ENCODE data around the gene RHOT2.

RHOT2 gene

DNA sequence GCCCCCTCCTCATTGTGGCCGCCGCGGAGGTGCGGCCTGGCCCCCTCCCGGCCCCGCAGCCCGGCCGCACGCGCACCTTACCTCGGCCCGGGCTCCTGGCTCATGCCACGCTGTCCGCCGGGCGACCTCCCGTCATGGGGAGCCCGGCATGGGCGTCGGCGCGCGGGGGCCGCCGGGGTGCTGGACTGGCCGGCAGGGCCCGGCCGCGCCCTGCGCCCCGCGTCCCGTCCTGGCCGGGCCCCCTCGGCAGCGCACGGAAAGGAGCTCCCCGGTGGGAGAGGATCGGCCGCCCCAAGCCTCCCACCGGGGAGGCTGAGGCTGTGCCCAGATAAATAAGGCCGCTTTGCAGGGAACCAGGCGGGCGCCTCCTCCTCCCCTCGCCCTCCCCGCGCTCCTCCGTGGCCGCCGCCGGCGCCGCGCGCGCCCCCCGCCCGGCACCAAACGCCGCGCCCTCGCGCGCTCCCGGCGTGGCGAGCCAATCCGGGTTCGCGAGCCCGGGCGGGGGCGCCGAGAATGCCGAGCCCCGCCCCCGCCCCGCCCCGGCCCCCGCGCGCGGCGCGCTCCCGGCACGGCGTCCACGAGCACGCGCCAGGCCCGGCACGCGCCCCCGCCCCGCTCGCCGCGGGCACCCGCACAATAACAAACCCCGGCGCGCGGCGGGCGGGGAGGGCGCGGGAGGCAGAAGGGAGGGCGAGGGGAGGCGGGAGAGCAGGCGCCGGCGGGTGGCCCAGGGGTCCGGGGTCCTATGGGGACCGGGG lies 37.7 kb downstream of the RHOT2 start, which contains the start of gene FBXL16:
Gene FBXL16, minus strand, starts transcription at position 371 of the 758 bp plus-strand sequence. CDS start 8,396 bp downstream, outside the sequence.
- no peak for FAIRE-seq
- TF ChIP-seq SPI1 (IDR thresholded peaks at IDR 0.05; ENCODE audit: low read depth, low read length): no peak
- TF ChIP-seq POLR2A (IDR thresholded peaks at IDR 0.05; ENCODE audit: low read depth, low read length): no peak
- no peak for TF ChIP-seq POLR2AphosphoS5 (IDR thresholded peaks at IDR 0.05; ENCODE audit: low read depth, low read length)
- no peak for TF ChIP-seq TAF1 (IDR thresholded peaks at IDR 0.05; ENCODE audit: low read depth, low read length)
- no peak for TF ChIP-seq PAX5 (IDR thresholded peaks at IDR 0.05; ENCODE audit: insufficient read depth, low read length, severe bottlenecking)
- TF ChIP-seq POU2F2 (IDR thresholded peaks at IDR 0.05; ENCODE audit: low read depth, low read length): no peak

DNA sequence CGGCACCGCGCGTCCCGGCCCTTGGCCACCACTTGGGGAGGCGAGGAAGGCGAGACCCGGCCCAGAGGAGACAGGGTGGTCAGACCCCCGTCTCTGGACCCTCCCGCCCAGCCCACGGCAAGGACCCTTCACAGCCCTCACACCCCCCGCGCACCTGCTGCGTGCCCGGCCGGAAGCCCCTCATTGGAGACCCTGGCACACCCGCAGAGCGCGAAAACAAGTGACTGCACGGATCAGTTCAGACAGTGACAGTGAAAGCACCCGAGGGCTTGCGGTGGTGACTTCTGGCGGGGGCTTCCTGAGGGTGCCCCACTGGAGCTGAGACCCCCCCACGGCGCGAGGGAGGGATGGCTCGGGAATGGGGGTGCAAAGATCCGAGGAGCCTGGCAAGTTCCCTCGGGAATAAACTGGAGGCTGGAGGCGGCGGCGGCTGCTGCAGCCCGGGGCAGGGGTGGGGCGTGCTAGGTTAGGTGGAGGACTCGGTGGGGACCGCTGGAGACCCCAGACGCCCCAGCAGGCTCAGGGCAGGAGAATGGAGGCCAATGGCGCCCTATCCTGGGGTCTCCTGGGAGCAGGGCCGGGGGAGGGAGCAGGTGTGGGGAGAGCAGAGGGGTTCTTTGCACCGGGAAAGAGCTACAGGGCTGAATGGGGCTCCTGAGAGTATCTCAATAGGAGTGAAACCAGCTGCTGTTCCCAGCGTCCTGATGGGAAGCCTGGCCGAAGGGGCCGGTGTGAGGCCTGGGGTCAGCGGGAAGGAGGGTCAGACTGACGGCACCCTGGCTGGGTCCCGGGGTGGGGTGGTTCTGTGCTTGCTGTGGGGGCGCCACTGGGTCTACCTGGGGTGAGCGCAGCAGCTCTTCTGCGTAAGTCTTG lies 38.5 kb downstream of the RHOT2 start:
- DNase-seq (ENCODE audit: insufficient read length, low spot score) (no peak), FAIRE-seq (no peak)
- TF ChIP-seq SPI1 (IDR thresholded peaks at IDR 0.05; ENCODE audit: low read depth, low read length) (no peak), PAX5 (IDR thresholded peaks at IDR 0.05; ENCODE audit: insufficient read depth, low read length, severe bottlenecking) (no peak), POLR2AphosphoS5 (IDR thresholded peaks at IDR 0.05; ENCODE audit: low read depth, low read length) (no peak), POLR2A (IDR thresholded peaks at IDR 0.05; ENCODE audit: low read depth, low read length) (no peak), POU2F2 (IDR thresholded peaks at IDR 0.05; ENCODE audit: low read depth, low read length) (no peak), TAF1 (IDR thresholded peaks at IDR 0.05; ENCODE audit: low read depth, low read length) (no peak)

More for the DNA sequence above, 37.7 kb downstream of the RHOT2 start, which contains the start of gene FBXL16:
- no peak for DNase-seq (ENCODE audit: insufficient read length, low spot score)

DNA sequence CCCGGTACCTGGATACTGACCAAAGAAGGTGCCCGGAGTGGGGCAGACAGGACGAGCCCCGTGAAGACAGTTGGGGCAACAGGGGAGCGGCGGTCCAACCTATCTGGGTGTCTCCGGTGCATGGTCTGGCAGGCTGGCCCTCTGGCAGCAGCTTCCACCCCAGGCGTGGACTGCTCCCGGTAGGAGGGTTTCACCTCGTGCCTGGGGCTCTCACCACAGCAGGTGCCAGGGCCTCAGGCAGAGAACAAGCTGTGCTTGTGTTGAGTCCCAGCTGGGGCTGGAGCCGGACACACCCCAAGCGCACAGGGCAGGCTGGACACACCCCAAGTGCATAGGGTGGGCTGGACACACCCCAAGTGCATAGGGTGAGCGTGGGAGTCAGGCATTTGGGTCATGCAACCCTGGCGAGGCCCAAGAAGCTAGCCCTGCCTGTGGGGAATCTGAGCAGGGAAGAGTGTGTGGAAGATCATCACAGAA lies 39.2 kb downstream of the RHOT2 start:
- DNase-seq (ENCODE audit: insufficient read length, low spot score) (no peak), FAIRE-seq (no peak)
- TF ChIP-seq PAX5 (IDR thresholded peaks at IDR 0.05; ENCODE audit: insufficient read depth, low read length, severe bottlenecking) (no peak), TAF1 (IDR thresholded peaks at IDR 0.05; ENCODE audit: low read depth, low read length) (no peak), POLR2A (IDR thresholded peaks at IDR 0.05; ENCODE audit: low read depth, low read length) (no peak), SPI1 (IDR thresholded peaks at IDR 0.05; ENCODE audit: low read depth, low read length) (no peak), POLR2AphosphoS5 (IDR thresholded peaks at IDR 0.05; ENCODE audit: low read depth, low read length) (no peak), POU2F2 (IDR thresholded peaks at IDR 0.05; ENCODE audit: low read depth, low read length) (no peak)

DNA sequence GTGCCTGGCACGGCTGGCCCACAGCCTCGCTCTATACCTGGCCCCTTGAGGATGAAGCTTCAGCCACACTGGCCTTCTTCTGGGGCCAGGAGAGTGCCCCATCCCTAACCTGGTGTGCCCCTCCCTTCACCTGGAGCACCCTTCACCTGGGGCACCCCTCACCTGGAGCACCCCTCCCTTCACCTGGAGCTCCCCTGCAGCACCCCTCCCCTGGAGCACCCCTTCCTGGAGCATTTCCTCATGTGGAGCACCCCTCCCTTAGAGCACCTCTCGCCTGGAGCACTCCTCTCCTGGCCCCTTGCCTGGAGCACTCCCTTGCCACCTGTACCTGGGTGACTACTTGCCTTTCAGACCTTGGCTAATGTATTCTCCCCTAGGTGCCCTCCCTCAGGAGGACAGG lies 40.1 kb downstream of the RHOT2 start:
- FAIRE-seq: no peak
- TF ChIP-seq PAX5 (IDR thresholded peaks at IDR 0.05; ENCODE audit: insufficient read depth, low read length, severe bottlenecking): no peak
- TF ChIP-seq POLR2A (IDR thresholded peaks at IDR 0.05; ENCODE audit: low read depth, low read length): no peak
- no peak for TF ChIP-seq TAF1 (IDR thresholded peaks at IDR 0.05; ENCODE audit: low read depth, low read length)
- TF ChIP-seq POU2F2 (IDR thresholded peaks at IDR 0.05; ENCODE audit: low read depth, low read length): no peak
- no peak for TF ChIP-seq SPI1 (IDR thresholded peaks at IDR 0.05; ENCODE audit: low read depth, low read length)
- no peak for TF ChIP-seq POLR2AphosphoS5 (IDR thresholded peaks at IDR 0.05; ENCODE audit: low read depth, low read length)

DNA sequence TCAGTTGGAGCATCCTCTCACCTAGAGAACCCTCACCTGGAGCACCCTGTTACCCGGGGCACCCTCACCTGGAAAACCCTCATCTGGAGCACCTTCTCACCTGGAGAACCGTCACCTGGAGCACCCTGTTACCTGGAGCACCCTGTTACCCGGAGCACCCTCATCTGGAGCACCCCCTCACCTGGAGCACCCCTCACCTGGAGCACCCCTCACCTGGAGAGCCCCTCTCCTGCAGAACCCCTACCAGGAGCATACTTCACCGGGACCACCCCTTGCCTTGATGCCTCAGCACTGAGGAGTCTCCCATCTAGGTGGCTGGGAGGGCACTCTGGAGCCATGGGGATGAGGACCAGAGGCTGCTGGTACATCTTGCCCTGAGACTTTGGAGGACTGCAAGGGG lies 41.0 kb downstream of the RHOT2 start:
- no peak for TF ChIP-seq SPI1 (IDR thresholded peaks at IDR 0.05; ENCODE audit: low read depth, low read length)
- TF ChIP-seq PAX5 (IDR thresholded peaks at IDR 0.05; ENCODE audit: insufficient read depth, low read length, severe bottlenecking): no peak
- TF ChIP-seq POU2F2 (IDR thresholded peaks at IDR 0.05; ENCODE audit: low read depth, low read length): no peak
- no peak for TF ChIP-seq POLR2A (IDR thresholded peaks at IDR 0.05; ENCODE audit: low read depth, low read length)
- no peak for TF ChIP-seq POLR2AphosphoS5 (IDR thresholded peaks at IDR 0.05; ENCODE audit: low read depth, low read length)
- no peak for TF ChIP-seq TAF1 (IDR thresholded peaks at IDR 0.05; ENCODE audit: low read depth, low read length)
- DNase-seq (ENCODE audit: insufficient read length, low spot score): no peak
- no peak for FAIRE-seq

More for the DNA sequence above, 40.1 kb downstream of the RHOT2 start:
- no peak for DNase-seq (ENCODE audit: insufficient read length, low spot score)

DNA sequence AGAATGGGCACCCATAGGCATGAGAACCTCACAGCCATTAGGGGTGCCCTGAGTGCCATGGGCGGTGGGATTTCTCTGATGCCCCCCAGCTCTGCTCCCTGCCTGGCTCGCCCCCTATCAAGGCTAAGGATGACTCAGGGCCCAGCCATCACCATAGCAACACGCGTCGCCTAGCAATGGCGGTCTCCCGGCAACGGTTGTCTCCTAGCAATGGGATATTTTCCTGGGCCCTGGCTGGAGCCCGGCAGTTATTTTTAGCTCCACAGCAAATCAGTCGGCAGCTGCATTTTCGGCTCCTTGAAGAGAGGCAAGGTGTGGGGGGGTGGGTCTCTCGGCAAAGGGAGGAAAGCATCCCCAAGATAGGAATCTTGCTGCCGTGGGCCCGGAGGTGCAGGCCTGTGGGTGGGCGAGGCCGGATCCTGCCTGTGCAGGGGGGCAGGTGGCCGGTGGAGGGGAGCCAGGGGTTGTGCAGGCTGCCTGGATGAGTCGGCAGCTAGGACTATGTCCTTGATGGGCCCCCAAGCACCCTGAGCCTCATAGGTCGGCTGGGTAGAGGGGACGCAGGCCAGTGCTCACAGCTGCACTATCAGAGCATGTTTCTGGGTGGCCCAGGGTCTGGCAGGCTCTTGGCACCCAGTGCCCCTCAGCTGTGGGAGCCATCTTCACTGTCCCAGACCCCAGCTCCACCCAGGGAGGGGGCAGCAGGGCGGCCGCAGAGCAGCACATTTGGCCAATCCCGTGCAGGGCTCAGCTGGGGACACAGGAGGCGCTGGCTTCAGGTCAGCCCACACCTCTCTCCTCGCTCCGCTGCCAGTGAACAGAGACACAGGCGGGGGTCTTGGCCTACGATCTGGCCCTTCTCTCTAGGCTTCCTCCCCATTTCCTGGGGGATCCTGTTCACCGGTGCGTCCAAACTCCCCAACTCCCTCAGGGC lies 41.9 kb downstream of the RHOT2 start:
- FAIRE-seq (no peak), DNase-seq (ENCODE audit: insufficient read length, low spot score) (no peak)
- TF ChIP-seq TAF1 (IDR thresholded peaks at IDR 0.05; ENCODE audit: low read depth, low read length): no peak
- TF ChIP-seq SPI1 (IDR thresholded peaks at IDR 0.05; ENCODE audit: low read depth, low read length): no peak
- TF ChIP-seq PAX5 (IDR thresholded peaks at IDR 0.05; ENCODE audit: insufficient read depth, low read length, severe bottlenecking): no peak
- no peak for TF ChIP-seq POU2F2 (IDR thresholded peaks at IDR 0.05; ENCODE audit: low read depth, low read length)
- no peak for TF ChIP-seq POLR2A (IDR thresholded peaks at IDR 0.05; ENCODE audit: low read depth, low read length)
- no peak for TF ChIP-seq POLR2AphosphoS5 (IDR thresholded peaks at IDR 0.05; ENCODE audit: low read depth, low read length)

DNA sequence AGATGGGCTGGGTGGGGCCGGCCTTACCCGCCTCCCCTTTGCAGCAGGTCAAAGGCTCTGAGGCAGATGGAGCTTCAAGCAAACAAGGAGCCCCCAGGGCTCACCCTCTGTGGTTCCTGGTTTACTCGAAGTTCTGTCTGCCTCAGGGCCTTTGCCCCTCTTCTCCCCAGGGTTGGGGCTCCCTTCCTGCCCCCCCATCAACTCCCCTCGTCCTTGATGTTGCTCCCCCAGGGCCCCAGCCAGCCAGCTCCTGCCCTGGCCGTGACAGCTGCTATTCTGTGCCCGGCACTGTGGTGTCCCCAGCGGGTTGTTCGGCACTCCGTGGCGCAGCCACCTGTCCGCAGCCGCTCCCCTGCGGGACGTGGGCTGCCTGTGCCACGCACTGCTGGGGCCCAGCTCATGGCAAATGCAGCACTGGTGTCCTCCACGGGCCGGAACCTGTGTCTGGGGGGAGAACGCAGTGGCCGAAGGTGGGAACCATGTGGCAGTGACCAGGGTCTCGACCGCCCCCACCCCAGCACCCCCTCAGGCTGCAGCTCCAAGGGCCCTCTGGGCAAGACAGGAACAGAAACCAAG lies 42.7 kb downstream of the RHOT2 start:
- no peak for FAIRE-seq
- TF ChIP-seq SPI1 (IDR thresholded peaks at IDR 0.05; ENCODE audit: low read depth, low read length) (no peak), POU2F2 (IDR thresholded peaks at IDR 0.05; ENCODE audit: low read depth, low read length) (no peak), POLR2A (IDR thresholded peaks at IDR 0.05; ENCODE audit: low read depth, low read length) (no peak), PAX5 (IDR thresholded peaks at IDR 0.05; ENCODE audit: insufficient read depth, low read length, severe bottlenecking) (no peak), TAF1 (IDR thresholded peaks at IDR 0.05; ENCODE audit: low read depth, low read length) (no peak), POLR2AphosphoS5 (IDR thresholded peaks at IDR 0.05; ENCODE audit: low read depth, low read length) (no peak)
- DNase-seq (ENCODE audit: insufficient read length, low spot score): no peak

DNA sequence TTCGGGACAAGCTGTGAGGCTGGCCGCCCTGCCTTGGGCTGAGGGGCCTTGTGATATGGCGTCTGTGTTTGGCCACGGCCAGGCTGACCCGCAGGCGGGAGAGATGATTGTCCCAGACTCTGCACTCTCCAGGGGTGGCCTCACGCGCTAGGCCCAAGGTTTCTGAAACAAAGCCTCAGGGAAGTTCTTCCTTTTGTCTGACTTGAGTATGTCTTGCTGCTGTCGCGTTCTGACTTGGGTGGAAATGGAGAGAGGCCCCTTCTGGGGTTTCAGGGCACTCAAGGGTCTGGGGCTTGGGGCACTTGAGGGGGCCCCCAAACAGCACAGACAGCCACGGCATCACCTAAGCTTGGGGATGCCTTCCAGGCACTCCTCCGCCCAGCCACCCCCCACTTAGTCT lies 43.2 kb downstream of the RHOT2 start:
- TF ChIP-seq PAX5 (IDR thresholded peaks at IDR 0.05; ENCODE audit: insufficient read depth, low read length, severe bottlenecking): no peak
- TF ChIP-seq SPI1 (IDR thresholded peaks at IDR 0.05; ENCODE audit: low read depth, low read length): no peak
- TF ChIP-seq TAF1 (IDR thresholded peaks at IDR 0.05; ENCODE audit: low read depth, low read length): no peak
- no peak for TF ChIP-seq POU2F2 (IDR thresholded peaks at IDR 0.05; ENCODE audit: low read depth, low read length)
- no peak for TF ChIP-seq POLR2A (IDR thresholded peaks at IDR 0.05; ENCODE audit: low read depth, low read length)
- TF ChIP-seq POLR2AphosphoS5 (IDR thresholded peaks at IDR 0.05; ENCODE audit: low read depth, low read length): no peak
- FAIRE-seq (no peak), DNase-seq (ENCODE audit: insufficient read length, low spot score) (no peak)

All from GM12891 (cell line).